ENCODE data around the gene CDH5. TPM values are rescaled to one million over a fixed set of nuclear protein-coding genes. Genes with fewer than 3 reads are reported as not detected.
A peak's percentile ranks its signal among the peaks of the same experiment; 100 is the strongest.

The CDH5 gene
- total RNA-seq, 5 donors from 2014 or later (not counting 1 experiment from before 2014, with no cell fraction given): 0.10 to 0.20 TPM; not detected in 3

GRCh38 chr16:66431760-66432159 lies 65.3 kb downstream of the CDH5 start:
- WGBS (ENCODE audit: insufficient coverage): 54% methylated on average over 6 of the region's 8 CpGs
- ATAC-seq (replicated peaks in 1 of 4) (no peak), DNase-seq (no peak)
- peaks cover 3 to 10% of the 10 kb centered on the region in 2 experiments for H3K4me1 ChIP-seq (ENCODE audit: control insufficient read depth in 1 of 2, extremely low read depth in 1 of 2, insufficient read depth in 2 of 2, low read length in 2 of 2)
- no peaks in the 10 kb centered on the region for H3K9me3 ChIP-seq
- ChIA-PET CTCF (no interaction called here), POLR2A (no interaction called here)
- H3K4me3 Mint-ChIP-seq: no peak overlapping the region
- no peak overlapping the region for H3K4me3 ChIP-seq (ENCODE audit: control insufficient read depth in 1 of 2, extremely low read depth in 1 of 2, low read length in 1 of 2)
- H3K36me3 ChIP-seq (ENCODE audit: control insufficient read depth in 2 of 2, extremely low read depth in 1 of 2, insufficient read depth in 1 of 2, low read length in 1 of 2): no peaks in the 10 kb centered on the region
- peaks cover 5 to 60% of the 10 kb centered on the region in 2 experiments for H3K27me3 ChIP-seq (replicated peaks in 1 of 2; ENCODE audit: control insufficient read depth in 2 of 2, extremely low read depth in 1 of 2, insufficient read depth in 2 of 2, low read length in 1 of 2)
- no peaks in the 10 kb centered on the region for H3K9me3 Mint-ChIP-seq
- H3K27me3 Mint-ChIP-seq: peaks cover 45 to 64% of the 10 kb centered on the region in 2 donors
- no peak overlapping the region for H3K27ac Mint-ChIP-seq
- peaks cover 0 to 8% (median 6%) of the 10 kb centered on the region in 3 donors for H3K4me1 Mint-ChIP-seq
- no peaks in the 10 kb centered on the region for H3K36me3 Mint-ChIP-seq
- H3K27ac ChIP-seq (ENCODE audit: low read length): no peak overlapping the region

GRCh38 chr16:66432429-66432828 lies 65.9 kb downstream of the CDH5 start:
- H3K36me3 Mint-ChIP-seq: no peaks in the 10 kb centered on the region
- no peaks in the 10 kb centered on the region for H3K9me3 ChIP-seq
- H3K9me3 Mint-ChIP-seq: no peaks in the 10 kb centered on the region
- peaks cover 3 to 9% of the 10 kb centered on the region in 2 experiments for H3K4me1 ChIP-seq (ENCODE audit: control insufficient read depth in 1 of 2, extremely low read depth in 1 of 2, insufficient read depth in 2 of 2, low read length in 2 of 2)
- H3K4me3 ChIP-seq (ENCODE audit: control insufficient read depth in 1 of 2, extremely low read depth in 1 of 2, low read length in 1 of 2): no peak overlapping the region
- H3K4me1 Mint-ChIP-seq: peaks cover 0 to 8% (median 6%) of the 10 kb centered on the region in 3 donors
- POLR2A ChIA-PET: no interaction called here
- peaks cover 45 to 64% of the 10 kb centered on the region in 2 donors for H3K27me3 Mint-ChIP-seq
- ATAC-seq (replicated peaks in 1 of 4): no peak
- no peak overlapping the region for H3K27ac Mint-ChIP-seq
- WGBS (ENCODE audit: insufficient coverage): 76% methylated on average over 5 of the region's 5 CpGs
- H3K36me3 ChIP-seq (ENCODE audit: control insufficient read depth in 2 of 2, extremely low read depth in 1 of 2, insufficient read depth in 1 of 2, low read length in 1 of 2): no peaks in the 10 kb centered on the region
- H3K27me3 ChIP-seq (replicated peaks in 1 of 2; ENCODE audit: control insufficient read depth in 2 of 2, extremely low read depth in 1 of 2, insufficient read depth in 2 of 2, low read length in 1 of 2): peaks cover 5 to 63% of the 10 kb centered on the region in 2 experiments
- DNase-seq: peak in 1 of 35 experiments; percentile 21
- H3K4me3 Mint-ChIP-seq: no peak overlapping the region
- no peak overlapping the region for H3K27ac ChIP-seq (ENCODE audit: low read length)
- CTCF ChIA-PET: no interaction called here

- H3K36me3 Mint-ChIP-seq: no peaks in the 10 kb centered on the region
- H3K27ac Mint-ChIP-seq: no peak overlapping the region
- CTCF ChIA-PET: no interaction called here
- H3K4me3 Mint-ChIP-seq: no peak overlapping the region
- DNase-seq: peak in 1 of 35 experiments; percentile 13
- Histone ChIP-seq H3K9me3 (no peaks in the 10 kb centered on the region), H3K27me3 (replicated peaks in 1 of 2; ENCODE audit: control insufficient read depth in 2 of 2, extremely low read depth in 1 of 2, insufficient read depth in 2 of 2, low read length in 1 of 2) (peaks cover 2 to 58% of the 10 kb centered on the region in 2 experiments), H3K27ac (ENCODE audit: low read length) (no peak overlapping the region), H3K4me1 (ENCODE audit: control insufficient read depth in 1 of 2, extremely low read depth in 1 of 2, insufficient read depth in 2 of 2, low read length in 2 of 2) (no peaks in the 10 kb centered on the region), H3K36me3 (ENCODE audit: control insufficient read depth in 2 of 2, extremely low read depth in 1 of 2, insufficient read depth in 1 of 2, low read length in 1 of 2) (no peaks in the 10 kb centered on the region), H3K4me3 (ENCODE audit: control insufficient read depth in 1 of 2, extremely low read depth in 1 of 2, low read length in 1 of 2) (no peak overlapping the region)
- POLR2A ChIA-PET: no interaction called here
- WGBS (ENCODE audit: insufficient coverage): 73% methylated on average over 7 of the region's 9 CpGs
- no peaks in the 10 kb centered on the region for H3K9me3 Mint-ChIP-seq
- H3K4me1 Mint-ChIP-seq: no peaks in the 10 kb centered on the region
- no peak for ATAC-seq (replicated peaks in 1 of 4)
- H3K27me3 Mint-ChIP-seq: peaks cover 32 to 58% of the 10 kb centered on the region in 2 donors
Measured at GRCh38 chr16:66434619-66435430, 68.3 kb downstream of the CDH5 start.

GRCh38 chr16:66435896-66436295 lies 69.4 kb downstream of the CDH5 start:
- no peak overlapping the region for H3K27ac ChIP-seq (ENCODE audit: low read length)
- POLR2A ChIA-PET: no interaction called here

GRCh38 chr16:66437391-66437945 lies 71.0 kb downstream of the CDH5 start:
- 79% methylated on average over 11 of the region's 15 CpGs for WGBS (ENCODE audit: insufficient coverage)
- CTCF ChIA-PET: no interaction called here
- Histone ChIP-seq H3K27me3 (replicated peaks in 1 of 2; ENCODE audit: control insufficient read depth in 2 of 2, extremely low read depth in 1 of 2, insufficient read depth in 2 of 2, low read length in 1 of 2) (peaks cover 0 to 65% of the 10 kb centered on the region in 2 experiments), H3K4me3 (ENCODE audit: control insufficient read depth in 1 of 2, extremely low read depth in 1 of 2, low read length in 1 of 2) (no peak overlapping the region), H3K4me1 (ENCODE audit: control insufficient read depth in 1 of 2, extremely low read depth in 1 of 2, insufficient read depth in 2 of 2, low read length in 2 of 2) (no peaks in the 10 kb centered on the region), H3K36me3 (ENCODE audit: control insufficient read depth in 2 of 2, extremely low read depth in 1 of 2, insufficient read depth in 1 of 2, low read length in 1 of 2) (no peaks in the 10 kb centered on the region), H3K27ac (ENCODE audit: low read length) (no peak overlapping the region), H3K9me3 (no peaks in the 10 kb centered on the region)
- DNase-seq: no peak
- Mint-ChIP-seq H3K27me3 (peaks cover 19 to 50% of the 10 kb centered on the region in 2 donors), H3K4me1 (no peaks in the 10 kb centered on the region), H3K4me3 (no peak overlapping the region), H3K27ac (no peak overlapping the region), H3K36me3 (no peaks in the 10 kb centered on the region), H3K9me3 (no peaks in the 10 kb centered on the region)
- POLR2A ChIA-PET: no interaction called here
- ATAC-seq (replicated peaks in 1 of 4): no peak

More at GRCh38 chr16:66435896-66436295, 69.4 kb downstream of the CDH5 start:
- H3K27ac Mint-ChIP-seq: no peak overlapping the region
- Histone ChIP-seq H3K27me3 (replicated peaks in 1 of 2; ENCODE audit: control insufficient read depth in 2 of 2, extremely low read depth in 1 of 2, insufficient read depth in 2 of 2, low read length in 1 of 2) (peaks cover 0 to 57% of the 10 kb centered on the region in 2 experiments), H3K9me3 (no peaks in the 10 kb centered on the region), H3K4me3 (ENCODE audit: control insufficient read depth in 1 of 2, extremely low read depth in 1 of 2, low read length in 1 of 2) (no peak overlapping the region), H3K4me1 (ENCODE audit: control insufficient read depth in 1 of 2, extremely low read depth in 1 of 2, insufficient read depth in 2 of 2, low read length in 2 of 2) (no peaks in the 10 kb centered on the region), H3K36me3 (ENCODE audit: control insufficient read depth in 2 of 2, extremely low read depth in 1 of 2, insufficient read depth in 1 of 2, low read length in 1 of 2) (no peaks in the 10 kb centered on the region)
- CTCF ChIA-PET: no interaction called here
- no peaks in the 10 kb centered on the region for H3K4me1 Mint-ChIP-seq
- WGBS (ENCODE audit: insufficient coverage): 100% methylated on average over 1 of the region's 1 CpG
- DNase-seq (no peak), ATAC-seq (replicated peaks in 1 of 4) (no peak)
- no peaks in the 10 kb centered on the region for H3K9me3 Mint-ChIP-seq
- no peak overlapping the region for H3K4me3 Mint-ChIP-seq
- H3K27me3 Mint-ChIP-seq: peaks cover 30 to 55% of the 10 kb centered on the region in 2 donors
- no peaks in the 10 kb centered on the region for H3K36me3 Mint-ChIP-seq

GRCh38 chr16:66438536-66438935 lies 72.0 kb downstream of the CDH5 start:
- Mint-ChIP-seq H3K27me3 (peaks cover 11 to 41% of the 10 kb centered on the region in 2 donors), H3K4me3 (no peak overlapping the region)
- 79% methylated on average over 7 of the region's 8 CpGs for WGBS (ENCODE audit: insufficient coverage)

More at GRCh38 chr16:66438536-66438935, 72.0 kb downstream of the CDH5 start:
- Mint-ChIP-seq H3K27ac (no peak overlapping the region), H3K4me1 (no peaks in the 10 kb centered on the region), H3K9me3 (no peaks in the 10 kb centered on the region), H3K36me3 (no peaks in the 10 kb centered on the region)
- ATAC-seq (replicated peaks in 1 of 4) (no peak), DNase-seq (no peak)
- no peak overlapping the region for H3K27ac ChIP-seq (ENCODE audit: low read length)
- POLR2A ChIA-PET: no interaction called here
- no peaks in the 10 kb centered on the region for H3K4me1 ChIP-seq (ENCODE audit: control insufficient read depth in 1 of 2, extremely low read depth in 1 of 2, insufficient read depth in 2 of 2, low read length in 2 of 2)
- no peaks in the 10 kb centered on the region for H3K36me3 ChIP-seq (ENCODE audit: control insufficient read depth in 2 of 2, extremely low read depth in 1 of 2, insufficient read depth in 1 of 2, low read length in 1 of 2)
- no peaks in the 10 kb centered on the region for H3K9me3 ChIP-seq
- H3K4me3 ChIP-seq (ENCODE audit: control insufficient read depth in 1 of 2, extremely low read depth in 1 of 2, low read length in 1 of 2): no peak overlapping the region
- CTCF ChIA-PET: no interaction called here
- peaks cover 0 to 59% of the 10 kb centered on the region in 2 experiments for H3K27me3 ChIP-seq (replicated peaks in 1 of 2; ENCODE audit: control insufficient read depth in 2 of 2, extremely low read depth in 1 of 2, insufficient read depth in 2 of 2, low read length in 1 of 2)

Measured in T-cell (primary cell).